IMR-90 (cell line): ENCODE measurements around the gene SCN10A. TPM values are rescaled to one million over a fixed set of nuclear protein-coding genes. Genes with fewer than 3 reads are reported as not detected.

ENCODE experiments used
- ATAC-seq: fragments of 200-7000 bp; cut with Tn5 transposase; 2 replicates; pipeline ENCODE4 v1.9.1; 2020; ENCODE audit warnings: low read depth, mild to moderate bottlenecking, moderate library complexity
- BruUV-seq: library from RNA; stranded (reverse); fragments of 400-500 nt; replicated peaks from 2 replicates; lab custom pipeline; 2021; lab: Mats Ljungman, UMichigan
- CTCF ChIA-PET: fragments of 300-600 bp; formaldehyde crosslinking; extraction: SDS; loops from one replicate; lab custom pipeline; 2021; ENCODE audit warnings: antibody characterized with exemption; lab: Yijun Ruan, JAX
- POLR2A ChIA-PET: fragments of 300-600 bp; sonication (Branson Sonifier 250); formaldehyde crosslinking; loops from one replicate; lab custom pipeline; 2022; ENCODE audit warnings: antibody characterized with exemption; ENCODE audit not compliant: unreplicated experiment; lab: Charles Lee
- DNase-seq: peaks from one replicate; pipeline ENCODE4 v3.0.0; 2013
- H2AFZ ChIP-seq: replicated peaks from 2 replicates; pipeline ENCODE3; 2013; ENCODE audit warnings: low read length, mild to moderate bottlenecking; ENCODE audit not compliant: poor library complexity
- H2AK5ac ChIP-seq: 2 replicates; pipeline ENCODE4 v1.6.1; 2013; ENCODE audit warnings: low read depth, low read length, inconsistent platforms
- H2AK9ac ChIP-seq: replicated peaks from 2 replicates; pipeline ENCODE3; 2013; ENCODE audit warnings: mild to moderate bottlenecking, low read depth, low read length, moderate library complexity; ENCODE audit not compliant: poor library complexity
- H2BK120ac ChIP-seq: 2 replicates; pipeline ENCODE4 v1.6.1; 2013; ENCODE audit warnings: low read depth, low read length, inconsistent platforms
- H2BK15ac ChIP-seq: 3 replicates; pipeline ENCODE4 v1.6.1; 2013; ENCODE audit warnings: low read depth, low read length, inconsistent platforms
- H2BK20ac ChIP-seq: 2 replicates; pipeline ENCODE4 v1.6.1; 2013; ENCODE audit warnings: low read depth, mild to moderate bottlenecking, inconsistent platforms, low read length, moderate library complexity
- H2BK5ac ChIP-seq: 2 replicates; pipeline ENCODE4 v1.6.1; 2013; ENCODE audit warnings: mild to moderate bottlenecking, low read depth, low read length, inconsistent platforms; ENCODE audit not compliant: poor library complexity, severe bottlenecking
- H3K14ac ChIP-seq: replicated peaks from 2 replicates; pipeline ENCODE4 v1.6.1; 2013; ENCODE audit warnings: low read depth, low read length, inconsistent platforms
- H3K18ac ChIP-seq: 2 replicates; pipeline ENCODE4 v1.6.1; 2013; ENCODE audit warnings: low read depth, low read length, control low read depth
- H3K23ac ChIP-seq: 2 replicates; pipeline ENCODE4 v1.6.1; 2013; ENCODE audit warnings: low read depth, low read length, inconsistent platforms
- H3K27ac ChIP-seq: 2 replicates; pipeline ENCODE4 v1.5.1; 2013; ENCODE audit warnings: mild to moderate bottlenecking, control low read depth, low read length; ENCODE audit not compliant: insufficient read depth
- H3K27me3 ChIP-seq: 2 replicates; pipeline ENCODE4 v1.6.1; 2013; ENCODE audit warnings: low read length; ENCODE audit not compliant: control insufficient read depth, insufficient read depth
- H3K36me3 ChIP-seq: 2 replicates; pipeline ENCODE4 v1.6.1; 2013; ENCODE audit warnings: low read length, mixed read lengths; ENCODE audit not compliant: control insufficient read depth, insufficient read depth
- H3K4ac ChIP-seq: 2 replicates; pipeline ENCODE4 v1.6.1; 2013; ENCODE audit warnings: low read depth, low read length, inconsistent platforms
- H3K4me1 ChIP-seq: 2 replicates; pipeline ENCODE4 v1.6.1; 2013; ENCODE audit warnings: low read length, mixed read lengths; ENCODE audit not compliant: control insufficient read depth, insufficient read depth
- H3K4me2 ChIP-seq: 2 replicates; pipeline ENCODE4 v1.6.1; 2013; ENCODE audit warnings: low read depth, mild to moderate bottlenecking, control low read depth, low read length, moderate library complexity
- H3K4me3 ChIP-seq: 2 replicates; pipeline ENCODE4 v1.5.1; 2013; ENCODE audit warnings: low read depth, mild to moderate bottlenecking, control low read depth, low read length, moderate library complexity; ENCODE audit not compliant: insufficient read depth
- H3K56ac ChIP-seq: 2 replicates; pipeline ENCODE4 v1.6.1; 2013; ENCODE audit warnings: low read length, inconsistent platforms; ENCODE audit not compliant: insufficient read depth; ENCODE audit errors: extremely low read depth
- H3K79me1 ChIP-seq, 2 experiments: 2 replicates each; pipeline ENCODE4 v1.6.1; 2013; ENCODE audit warnings: low read length in 2 of 2, inconsistent platforms in 1 of 2, low read depth in 1 of 2
- H3K9ac ChIP-seq: 2 replicates; pipeline ENCODE4 v1.6.1; 2013; ENCODE audit warnings: low read depth, low read length, control low read depth
- H3K9me1 ChIP-seq: 2 replicates; pipeline ENCODE4 v1.6.1; 2013; ENCODE audit warnings: low read length, inconsistent platforms; ENCODE audit not compliant: insufficient read depth
- H3K9me3 ChIP-seq: 2 replicates; pipeline ENCODE4 v1.6.1; 2013; ENCODE audit warnings: low read length; ENCODE audit not compliant: control insufficient read depth, insufficient read depth
- H4K20me1 ChIP-seq: 2 replicates; pipeline ENCODE4 v1.6.1; 2013; ENCODE audit warnings: low read length, inconsistent platforms; ENCODE audit not compliant: insufficient read depth
- H4K5ac ChIP-seq: 2 replicates; pipeline ENCODE4 v1.6.1; 2013; ENCODE audit warnings: mild to moderate bottlenecking, low read depth, low read length, control low read depth
- H4K8ac ChIP-seq, 2 experiments: 2 replicates each; pipeline ENCODE4 v1.6.1; 2013; ENCODE audit warnings: low read depth in 2 of 2, low read length in 2 of 2, control low read depth in 1 of 2, inconsistent platforms in 1 of 2
- H4K91ac ChIP-seq: 2 replicates; pipeline ENCODE4 v1.6.1; 2013; ENCODE audit warnings: low read depth, low read length, inconsistent platforms; ENCODE audit not compliant: insufficient read depth
- BHLHE40 ChIP-seq: fragments of 150-350 bp; IDR thresholded peaks from 2 replicates; pipeline ENCODE4 v1.6.1; 2016; ENCODE audit warnings: mild to moderate bottlenecking, low read depth, low read length
- CEBPB ChIP-seq: IDR thresholded peaks from 2 replicates; pipeline ENCODE4 v1.6.1; 2012; ENCODE audit warnings: low read depth, low read length, improper control_type of control experiment
- CHD1 ChIP-seq: IDR thresholded peaks from 2 replicates; pipeline ENCODE4 v1.6.1; 2012; ENCODE audit warnings: low read depth, low read length, improper control_type of control experiment
- CTCF ChIP-seq: conservative IDR thresholded peaks from 2 replicates; pipeline ENCODE4 v1.5.1; 2012; ENCODE audit warnings: mild to moderate bottlenecking, low read depth, low read length, improper control_type of control experiment
- ELK1 ChIP-seq: fragments of 150-350 bp; IDR thresholded peaks from 2 replicates; pipeline ENCODE4 v1.6.1; 2016; ENCODE audit warnings: low read depth, mild to moderate bottlenecking, low read length, moderate library complexity, borderline replicate concordance
- FOS ChIP-seq: fragments of 150-350 bp; IDR thresholded peaks from 2 replicates; pipeline ENCODE4 v1.6.1; 2016; ENCODE audit warnings: low read depth, low read length
- MAFK ChIP-seq: IDR thresholded peaks from 2 replicates; pipeline ENCODE4 v1.6.1; 2012; ENCODE audit warnings: low read depth, low read length, improper control_type of control experiment
- MAZ ChIP-seq: IDR thresholded peaks from 2 replicates; pipeline ENCODE4 v1.6.1; 2012; ENCODE audit warnings: low read depth, mild to moderate bottlenecking, low read length, improper control_type of control experiment, moderate library complexity, borderline replicate concordance
- MXI1 ChIP-seq: IDR thresholded peaks from 2 replicates; pipeline ENCODE4 v1.6.1; 2012; ENCODE audit warnings: low read depth, mild to moderate bottlenecking, low read length, moderate library complexity, borderline replicate concordance
- NFE2L2 ChIP-seq: fragments of 150-350 bp; IDR thresholded peaks from 2 replicates; pipeline ENCODE4 v1.6.1; 2016; ENCODE audit warnings: low read depth, mild to moderate bottlenecking, low read length
- POLR2A ChIP-seq: IDR thresholded peaks from 2 replicates; pipeline ENCODE4 v1.6.1; 2012; ENCODE audit warnings: mild to moderate bottlenecking, low read depth, low read length
- RAD21 ChIP-seq: IDR thresholded peaks from 2 replicates; pipeline ENCODE4 v1.6.1; 2012; ENCODE audit warnings: low read length, improper control_type of control experiment
- RCOR1 ChIP-seq: IDR thresholded peaks from 2 replicates; pipeline ENCODE4 v1.6.1; 2012; ENCODE audit warnings: mild to moderate bottlenecking, low read length, improper control_type of control experiment; ENCODE audit not compliant: insufficient replicate concordance
- RFX5 ChIP-seq: IDR thresholded peaks from 2 replicates; pipeline ENCODE4 v1.8.0; 2012; ENCODE audit warnings: low read depth, mild to moderate bottlenecking, low read length, moderate library complexity
- SMC3 ChIP-seq: fragments of 150-350 bp; IDR thresholded peaks from 2 replicates; pipeline ENCODE4 v1.6.1; 2016; ENCODE audit warnings: low read depth, mild to moderate bottlenecking, antibody characterized with exemption, low read length, moderate library complexity
- USF2 ChIP-seq: fragments of 150-350 bp; IDR thresholded peaks from 2 replicates; pipeline ENCODE4 v1.6.1; 2017; ENCODE audit warnings: mild to moderate bottlenecking, antibody characterized with exemption, low read length, low read depth
- WGBS, 2 experiments: methylation state at CpG; one replicate each; pipeline versions ENCODE4 v1.1.5 to v1.1.7; 2013; ENCODE audit warnings: missing lambda C conversion rate in 2 of 2; ENCODE audit not compliant: insufficient read length in 1 of 2; ENCODE audit errors: extremely low coverage in 2 of 2; 5-methylcytosine and 5-hydroxymethylcytosine counted together
- dilution Hi-C: fragments of 300-500 bp; cut with HindIII; formaldehyde crosslinking; loops from one replicate; pipeline ENCODE4 v1.14.3; 2018; ENCODE audit warnings: low sequenced_read_pairs; ENCODE audit not compliant: unreplicated experiment
- in situ Hi-C: fragments of 300-500 bp; cut with MboI; formaldehyde crosslinking; loops from 3 replicates; pipeline ENCODE4 v1.14.3; 2019; ENCODE audit warnings: low sequenced_read_pairs, inconsistent platforms, mixed read lengths
- intact Hi-C: fragments of 100-400 bp; cut with micrococcal nuclease; formaldehyde crosslinking; loops from 2 replicates; pipeline ENCODE4 v1.10.0; 2022
- polyA plus RNA-seq, 3 experiments: library from polyadenylated mRNA; depleted of rRNA; stranded (reverse); fragments of >200 nt; gene quantifications; 2 replicates each; pipeline ENCODE4 v1.2.3, GENCODE V29; 2012; ENCODE audit warnings: low replicate concordance in 1 of 3
- total RNA-seq: library from RNA; depleted of rRNA; stranded (reverse); fragments of >200 nt; gene quantifications from 2 replicates; pipeline ENCODE4 v1.2.3, GENCODE V29; 2012

The SCN10A gene
- total and polyA plus RNA-seq, 2 of the 4 experiments (the other 2 are of a cell fraction): not detected

- Histone ChIP-seq H3K27ac (no peak overlapping the region), H3K36me3 (no peaks in the 10 kb centered on the region), H3K4me1 (peaks cover 9% of the 10 kb centered on the region), H2AK9ac (no peak overlapping the region), H3K56ac (no peak overlapping the region), H2BK20ac (no peak overlapping the region), H2BK120ac (no peak overlapping the region), H4K8ac (no peak overlapping the region), H3K4ac (no peak overlapping the region), H3K9ac (no peak overlapping the region), H3K23ac (no peak overlapping the region), H2BK5ac (no peak overlapping the region), H3K9me1 (peaks cover 10% of the 10 kb centered on the region; the same call in 1 of the 2 replicates), H2AK5ac (no peak overlapping the region), H4K5ac (no peak overlapping the region), H3K14ac (no peak overlapping the region), H4K20me1 (no peaks in the 10 kb centered on the region), H3K79me1 (no peaks in the 10 kb centered on the region; a peak in 1 of 4 replicates), H2BK15ac (no peak overlapping the region), H2AFZ (no peak overlapping the region), H3K9me3 (no peaks in the 10 kb centered on the region), H3K4me3 (no peak overlapping the region), H3K18ac (no peak overlapping the region), H4K91ac (no peak overlapping the region), H3K27me3 (no peaks in the 10 kb centered on the region), H3K4me2 (no peak overlapping the region)
- TF ChIP-seq POLR2A (no peak), USF2 (no peak), RFX5 (no peak), NFE2L2 (no peak), CHD1 (no peak), CTCF (no peak), ELK1 (no peak), FOS (no peak), RAD21 (no peak), SMC3 (no peak), MXI1 (no peak), RCOR1 (no peak), MAFK (no peak), BHLHE40 (no peak), MAZ (no peak), CEBPB (no peak)
- 70% methylated on average over 1 of the region's 4 CpGs; no CpG with 5 or more reads in 1 of the 2 experiments for WGBS, 2 experiments
- CTCF ChIA-PET: interaction anchor here (0.9 kb wide), 1 partner anchor 176 kb away, joined by 4 read pairs; no protein-coding TSS in a partner anchor
- dilution Hi-C loops (no loop called here), in situ Hi-C loops (no loop called here), intact Hi-C loops (no loop called here)
- no TSS peak for BruUV-seq
- DNase-seq: no peak
- ATAC-seq: no peak
- POLR2A ChIA-PET: interaction anchor here (0.6 kb wide), 1 partner anchor 170 kb away, joined by 3 read pairs; no protein-coding TSS in a partner anchor
Observed at GRCh38 chr3:38824349-38824748, 8.3 kb upstream of the SCN10A start.
